WI38 (cell line): Measurements from ENCODE around the gene CRADD.

Experiments
- H3K4me3 ChIP-seq: 2 replicates; pipeline ENCODE4 v1.5.1; 2011; ENCODE audit warnings: low read depth, mild to moderate bottlenecking, control low read depth, low read length
- TF ChIP-seq, protein P1 (sequence below): IDR thresholded peaks from 2 replicates; pipeline ENCODE4 v1.5.1; 2012; ENCODE audit warnings: low read depth, mild to moderate bottlenecking, control low read depth, low read length

CRADD gene

DNA sequence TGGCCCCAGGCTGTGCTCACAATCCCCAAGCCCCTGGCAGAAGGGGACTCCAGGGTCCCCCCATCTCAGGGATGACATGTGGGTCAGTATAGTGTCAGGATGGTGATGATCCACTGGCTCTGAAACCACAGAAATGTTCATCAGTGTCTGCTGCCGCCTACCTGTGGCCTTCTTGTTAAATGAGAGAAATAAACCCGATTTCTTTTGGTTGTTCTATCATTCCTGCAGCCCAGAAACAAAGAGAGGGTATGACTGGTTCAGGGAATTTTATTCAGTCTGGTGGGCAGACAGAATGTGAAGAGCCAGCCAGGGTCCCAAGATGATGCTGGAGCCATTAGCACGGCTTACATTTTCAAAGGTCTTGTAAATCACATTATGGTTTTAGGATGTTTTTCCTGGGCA lies 86.6 kb downstream of the CRADD start:
- TF ChIP-seq, protein P1, sequence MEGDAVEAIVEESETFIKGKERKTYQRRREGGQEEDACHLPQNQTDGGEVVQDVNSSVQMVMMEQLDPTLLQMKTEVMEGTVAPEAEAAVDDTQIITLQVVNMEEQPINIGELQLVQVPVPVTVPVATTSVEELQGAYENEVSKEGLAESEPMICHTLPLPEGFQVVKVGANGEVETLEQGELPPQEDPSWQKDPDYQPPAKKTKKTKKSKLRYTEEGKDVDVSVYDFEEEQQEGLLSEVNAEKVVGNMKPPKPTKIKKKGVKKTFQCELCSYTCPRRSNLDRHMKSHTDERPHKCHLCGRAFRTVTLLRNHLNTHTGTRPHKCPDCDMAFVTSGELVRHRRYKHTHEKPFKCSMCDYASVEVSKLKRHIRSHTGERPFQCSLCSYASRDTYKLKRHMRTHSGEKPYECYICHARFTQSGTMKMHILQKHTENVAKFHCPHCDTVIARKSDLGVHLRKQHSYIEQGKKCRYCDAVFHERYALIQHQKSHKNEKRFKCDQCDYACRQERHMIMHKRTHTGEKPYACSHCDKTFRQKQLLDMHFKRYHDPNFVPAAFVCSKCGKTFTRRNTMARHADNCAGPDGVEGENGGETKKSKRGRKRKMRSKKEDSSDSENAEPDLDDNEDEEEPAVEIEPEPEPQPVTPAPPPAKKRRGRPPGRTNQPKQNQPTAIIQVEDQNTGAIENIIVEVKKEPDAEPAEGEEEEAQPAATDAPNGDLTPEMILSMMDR, result peak; percentile 12; the same call in 1 of the 2 replicates
- no peak overlapping the region for H3K4me3 ChIP-seq

DNA sequence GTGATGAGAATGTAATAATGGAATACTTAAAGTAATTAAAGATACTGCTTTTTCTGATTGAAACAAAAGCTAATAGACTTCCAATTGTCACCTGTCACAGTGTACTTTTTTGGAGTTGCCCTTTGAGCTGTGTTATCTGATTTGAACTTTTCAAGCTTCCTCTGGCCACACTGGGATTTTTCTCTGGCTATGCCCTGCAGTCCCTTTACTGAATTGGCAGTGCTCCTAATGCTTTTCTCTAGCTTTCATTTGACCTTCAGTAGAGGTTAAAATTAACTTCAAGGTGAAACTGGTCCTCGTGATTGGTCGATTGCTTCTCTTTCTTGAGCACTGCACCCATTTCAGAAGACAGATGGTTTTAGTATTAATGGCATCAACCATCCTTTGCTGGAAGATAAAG lies 89.2 kb downstream of the CRADD start:
- H3K4me3 ChIP-seq, result no peak overlapping the region
- TF ChIP-seq, protein P1, result no peak

DNA sequence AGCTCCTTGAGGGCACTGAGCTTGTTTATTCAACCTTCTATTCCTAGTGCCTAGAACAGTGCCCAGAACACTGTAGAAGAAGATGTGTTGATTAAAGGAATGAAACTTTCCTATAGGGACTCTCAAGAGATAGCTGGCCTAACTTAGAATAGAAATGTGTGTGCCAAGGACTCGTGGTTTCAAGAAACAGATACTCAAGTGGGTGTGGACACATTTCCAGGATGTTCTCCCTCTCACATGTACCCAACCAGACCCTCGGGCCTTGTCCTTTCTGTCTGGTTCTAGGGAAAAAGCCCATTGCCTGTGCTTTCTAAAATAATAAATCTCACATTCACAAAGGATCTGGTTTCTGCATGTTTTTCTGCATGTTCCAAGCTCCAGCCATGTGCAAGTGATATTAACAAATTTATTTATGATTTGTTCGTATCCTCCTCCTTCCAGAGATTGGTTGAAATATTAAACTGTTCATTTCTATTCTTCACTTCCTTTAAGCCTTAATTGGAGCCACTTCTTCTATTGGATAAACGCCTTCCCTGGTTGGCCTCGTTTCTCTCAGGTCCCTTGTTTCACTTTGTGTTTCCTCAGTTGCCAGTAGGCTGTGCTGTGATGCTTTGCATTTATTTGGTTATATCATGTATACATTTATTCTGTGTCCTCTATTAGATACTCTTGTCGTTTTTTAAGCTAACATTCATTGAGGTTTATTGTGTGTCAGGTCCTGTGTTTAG lies 89.8 kb downstream of the CRADD start:
- no peak overlapping the region for H3K4me3 ChIP-seq
- TF ChIP-seq, protein P1, result peak; percentile 56

DNA sequence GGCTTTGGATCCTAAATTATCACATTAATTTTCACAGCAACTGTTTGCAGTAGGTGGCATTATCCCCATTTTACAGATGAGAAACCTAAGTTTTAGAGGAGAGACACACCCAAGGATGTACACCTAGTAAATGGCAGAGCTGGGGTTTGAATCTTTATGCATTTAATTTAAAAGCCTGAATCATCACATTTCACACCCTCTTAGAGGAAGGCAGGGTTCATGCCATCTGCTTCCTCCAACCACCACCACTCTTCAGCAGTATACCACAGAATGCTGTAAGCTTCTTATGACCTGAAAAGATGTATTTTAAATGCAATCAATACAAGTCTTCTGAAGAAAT lies 90.3 kb downstream of the CRADD start:
- TF ChIP-seq, protein P1, result no peak
- H3K4me3 ChIP-seq, result no peak overlapping the region

DNA sequence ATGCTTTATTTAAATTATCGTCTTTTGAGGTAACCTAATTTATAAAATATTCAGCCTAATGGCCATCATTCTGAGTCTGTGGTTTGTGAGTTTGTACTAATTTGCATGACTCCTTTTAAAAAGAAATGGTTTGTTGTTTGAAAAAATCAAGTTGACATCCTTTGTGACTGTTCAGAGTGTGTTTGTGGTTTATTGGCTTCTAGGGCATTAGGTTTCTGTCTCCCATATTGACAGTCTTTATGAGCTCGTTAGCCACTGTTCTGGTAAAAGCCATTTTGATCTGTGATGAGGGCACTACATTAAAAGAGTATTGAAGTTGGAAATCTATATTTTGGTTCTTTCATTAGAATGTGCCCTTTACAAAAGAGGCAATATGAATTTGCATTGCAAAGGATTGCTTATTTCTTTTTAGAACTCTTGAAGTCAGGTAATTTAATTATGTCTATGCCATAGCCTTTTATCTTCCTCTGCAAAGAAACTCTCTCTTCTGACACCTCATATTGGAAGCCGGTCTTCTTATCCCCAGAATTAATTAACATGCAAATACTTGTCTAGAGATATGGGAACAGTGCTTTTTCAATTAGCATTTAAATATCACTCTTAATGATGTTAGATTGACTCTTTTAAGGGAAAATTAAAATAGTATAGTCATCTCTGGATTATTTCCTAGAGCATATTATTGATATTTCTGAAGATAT lies 95.0 kb downstream of the CRADD start:
- no peak overlapping the region for H3K4me3 ChIP-seq
- TF ChIP-seq, protein P1, result no peak

DNA sequence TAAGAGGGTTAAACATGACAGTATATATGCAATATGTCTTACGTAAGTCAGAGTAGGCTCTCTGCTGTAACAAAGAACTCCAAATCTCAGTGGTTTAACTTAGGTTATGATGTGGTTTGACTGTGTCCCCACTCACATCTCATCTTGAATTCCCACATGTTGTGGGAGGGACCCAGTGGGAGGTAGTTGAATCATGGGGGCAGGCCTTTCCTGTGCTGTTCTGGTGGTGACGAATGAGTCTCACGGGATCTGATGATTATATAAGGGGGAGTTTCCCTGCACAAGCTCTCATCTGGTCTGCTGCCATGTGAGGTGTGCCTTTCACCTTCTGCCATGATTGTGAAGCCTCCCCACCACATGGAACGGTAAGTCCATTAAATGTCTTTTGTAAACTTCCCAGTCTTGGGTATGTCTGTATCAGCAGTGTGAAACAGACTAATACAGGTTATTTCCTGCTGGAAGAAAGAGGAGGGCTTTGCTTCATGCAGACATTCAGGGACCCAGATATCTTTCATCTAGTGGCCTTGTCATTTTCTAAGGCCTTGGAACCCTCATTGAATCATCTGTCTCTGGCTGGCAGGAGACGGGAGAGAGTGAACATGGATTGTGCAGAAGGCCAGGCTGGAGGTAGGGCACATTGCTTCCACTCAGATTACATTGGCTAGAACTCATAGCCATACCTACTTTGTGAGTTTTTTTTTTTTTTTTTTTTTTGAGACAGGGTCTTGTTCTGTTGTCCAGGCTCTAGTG lies 96.1 kb downstream of the CRADD start:
- TF ChIP-seq, protein P1, result no peak
- H3K4me3 ChIP-seq, result no peak overlapping the region

DNA sequence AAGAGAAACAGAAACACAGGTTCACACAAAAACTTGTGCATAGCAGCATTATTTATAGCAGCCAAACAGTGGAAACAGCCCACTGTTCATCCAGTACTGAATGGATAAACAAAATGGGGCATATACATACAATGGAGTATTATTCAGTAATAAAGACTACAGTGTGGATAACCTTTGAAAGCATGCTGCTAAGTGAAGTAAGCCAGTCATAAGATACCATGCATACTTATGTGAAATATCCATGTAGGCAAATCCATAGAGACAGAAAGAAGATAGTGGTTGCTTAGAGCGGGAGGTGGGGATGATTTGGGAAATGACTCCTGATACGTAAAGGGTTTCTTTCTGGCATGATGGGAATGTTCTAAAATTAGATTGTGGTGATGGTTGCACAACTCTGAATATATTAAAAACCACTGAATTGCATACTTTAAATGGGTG lies 99.4 kb downstream of the CRADD start:
- TF ChIP-seq, protein P1, result no peak
- no peak overlapping the region for H3K4me3 ChIP-seq
